AG08396 (cell line): ENCODE data around the gene TCEAL7.

Experiments used
- DNase-seq: peaks from one replicate; pipeline ENCODE4 v3.0.0; 2012; ENCODE audit warnings: low spot score, mixed read lengths

The TCEAL7 gene

GRCh38 chrX:103367502-103367901, 37.5 kb downstream of the TCEAL7 start:
- peak; percentile 22 for DNase-seq

GRCh38 chrX:103369479-103369878, 39.4 kb downstream of the TCEAL7 start:
- DNase-seq: no peak

GRCh38 chrX:103372886-103373285, 42.8 kb downstream of the TCEAL7 start:
- DNase-seq: no peak

DNA sequence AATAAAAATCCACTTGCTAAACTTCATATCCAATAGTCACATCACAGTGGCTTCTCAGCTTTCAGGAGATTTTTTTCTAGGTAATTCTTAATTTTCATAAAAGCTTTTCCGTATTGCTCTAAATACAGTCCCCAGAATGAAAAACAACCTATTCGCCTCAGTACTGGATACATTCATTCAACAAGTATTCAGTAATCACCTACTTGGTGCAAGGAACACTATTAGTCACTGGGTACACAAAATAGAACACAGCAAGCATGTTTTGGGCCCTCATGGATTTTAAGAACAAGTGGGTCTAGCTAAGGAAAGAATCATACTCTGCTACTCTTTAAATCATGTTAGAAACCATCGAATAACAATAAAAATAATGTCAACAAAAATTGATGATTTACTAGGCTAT, 43.5 kb downstream of the TCEAL7 start:
- no peak for DNase-seq

GRCh38 chrX:103376118-103376978, 46.3 kb downstream of the TCEAL7 start, which contains the start of gene BEX3:
BEX3 (plus strand) TSS chrX:103376538; CDS start chrX:103377522, 984 bp downstream.
- peak; percentile 66 for DNase-seq

GRCh38 chrX:103376979-103377324, 46.9 kb downstream of the TCEAL7 start:
- DNase-seq: no peak

- DNase-seq: no peak
Observed at GRCh38 chrX:103378990-103379389, 49.0 kb downstream of the TCEAL7 start.
